OCI-LY3 (cell line): ENCODE measurements around the gene TCIRG1.
"Not testable (repeated sequence)": the region's sequence is repeated elsewhere in the genome, so short reads cannot be mapped to it uniquely, and the experiment has no call there.

Source experiments
- H2AFZ ChIP-seq: fragments of 200-600, 300-600 bp; shearing (Covaris generic); 2 replicates; pipeline ENCODE4 v1.6.0; 2014; ENCODE audit warnings: antibody characterized with exemption, low read depth, low read length
- H3K27ac ChIP-seq: fragments of 200-600, 300-600 bp; sonication (generic); 2 replicates; pipeline ENCODE4 v1.5.1; 2014; ENCODE audit warnings: mild to moderate bottlenecking, low read length, moderate library complexity, mixed read lengths
- H3K27me3 ChIP-seq: fragments of 200-600, 300-600 bp; sonication (generic); 2 replicates; pipeline ENCODE4 v1.6.1; 2014; ENCODE audit warnings: low read depth, low read length, mixed read lengths
- H3K36me3 ChIP-seq: fragments of 200-600, 300-600 bp; sonication (generic); replicated peaks from 2 replicates; pipeline ENCODE3; 2014; ENCODE audit warnings: low read depth, low read length, mixed read lengths
- H3K4me1 ChIP-seq: fragments of 300-600, 200-600 bp; sonication (generic); 2 replicates; pipeline ENCODE4 v1.6.1; 2014; ENCODE audit warnings: low read length, mixed read lengths
- H3K4me2 ChIP-seq: fragments of 200-600, 300-600 bp; sonication (generic); 2 replicates; pipeline ENCODE4 v1.6.1; 2014; ENCODE audit warnings: low read length, mixed read lengths
- H3K4me3 ChIP-seq: fragments of 300-600, 200-600 bp; sonication (generic); 2 replicates; pipeline ENCODE4 v1.5.1; 2014; ENCODE audit warnings: antibody characterized with exemption, mild to moderate bottlenecking, low read length, moderate library complexity
- H3K79me2 ChIP-seq: fragments of 300-600, 200-600 bp; shearing (Covaris generic); 2 replicates; pipeline ENCODE4 v1.6.1; 2014; ENCODE audit warnings: mild to moderate bottlenecking, low read length, mixed read lengths
- H3K9ac ChIP-seq: fragments of 300-600, 200-600 bp; shearing (Covaris generic); 2 replicates; pipeline ENCODE4 v1.6.0; 2014; ENCODE audit warnings: mild to moderate bottlenecking, low read length, moderate library complexity
- H3K9me3 ChIP-seq: fragments of 200-600, 300-600 bp; shearing (Covaris generic); 2 replicates; pipeline ENCODE4 v1.6.1; 2014; ENCODE audit warnings: low read length, mixed read lengths; ENCODE audit not compliant: insufficient read depth
- H4K20me1 ChIP-seq: fragments of 200-600, 300-600 bp; sonication (generic); 2 replicates; pipeline ENCODE4 v1.6.1; 2016; ENCODE audit warnings: low read length, mixed read lengths; ENCODE audit not compliant: insufficient read depth
- EZH2phosphoT487 ChIP-seq: fragments of 200-600 bp; shearing (Covaris generic); IDR thresholded peaks from 2 replicates; pipeline ENCODE4 v1.6.1; 2018; ENCODE audit warnings: antibody characterized with exemption, mixed run types, low read depth
- TF ChIP-seq, protein P1 (sequence below): fragments of 200-600, 300-600 bp; sonication (generic); IDR thresholded peaks from 2 replicates; pipeline ENCODE4 v1.5.1; 2014; ENCODE audit warnings: antibody characterized with exemption, low read length, low read depth

Gene TCIRG1

GRCh38 chr11:67995579-67995978 lies 43.2 kb upstream of the TCIRG1 start:
- H3K27me3 ChIP-seq, H2AFZ ChIP-seq, H3K9ac ChIP-seq, H3K4me2 ChIP-seq, H3K9me3 ChIP-seq, H3K27ac ChIP-seq, H3K4me3 ChIP-seq: not testable (repeated sequence)
- peaks cover 45% of the 10 kb centered on the region for H3K36me3 ChIP-seq
- H3K79me2 ChIP-seq: peaks cover 24% of the 10 kb centered on the region
- H3K4me1 ChIP-seq: peaks cover 23% of the 10 kb centered on the region
- H4K20me1 ChIP-seq: peaks cover 43% of the 10 kb centered on the region

DNA sequence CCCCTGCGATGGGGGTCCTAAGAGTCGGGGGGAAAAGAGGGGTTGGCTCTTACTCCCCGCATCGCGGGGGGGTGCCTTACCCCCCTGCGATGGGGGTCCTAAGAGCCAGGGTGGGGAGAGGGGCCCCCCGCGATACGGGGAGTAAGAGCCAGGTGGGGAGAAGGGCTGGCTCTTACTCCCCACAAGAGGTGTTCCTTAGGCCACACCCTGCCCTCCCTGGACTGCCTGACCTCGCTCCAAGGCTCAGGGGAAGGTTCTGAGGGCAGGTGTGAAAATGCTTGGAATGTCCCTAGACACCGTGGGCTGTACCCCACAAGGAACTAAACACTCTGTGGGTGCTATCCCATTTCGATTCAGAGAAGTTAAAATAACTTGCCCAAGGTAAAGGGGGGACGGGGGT lies 42.8 kb upstream of the TCIRG1 start:
- Histone ChIP-seq H4K20me1 (peaks cover 43% of the 10 kb centered on the region), H2AFZ (no peak overlapping the region), H3K9ac (no peak overlapping the region), H3K79me2 (peaks cover 26% of the 10 kb centered on the region), H3K27ac (no peak overlapping the region), H3K36me3 (peaks cover 47% of the 10 kb centered on the region), H3K4me1 (peaks cover 23% of the 10 kb centered on the region), H3K4me2 (no peak overlapping the region), H3K27me3 (no peaks in the 10 kb centered on the region), H3K4me3 (no peak overlapping the region), H3K9me3 (no peaks in the 10 kb centered on the region)
- TF ChIP-seq EZH2phosphoT487: no peak
- TF ChIP-seq, protein P1, sequence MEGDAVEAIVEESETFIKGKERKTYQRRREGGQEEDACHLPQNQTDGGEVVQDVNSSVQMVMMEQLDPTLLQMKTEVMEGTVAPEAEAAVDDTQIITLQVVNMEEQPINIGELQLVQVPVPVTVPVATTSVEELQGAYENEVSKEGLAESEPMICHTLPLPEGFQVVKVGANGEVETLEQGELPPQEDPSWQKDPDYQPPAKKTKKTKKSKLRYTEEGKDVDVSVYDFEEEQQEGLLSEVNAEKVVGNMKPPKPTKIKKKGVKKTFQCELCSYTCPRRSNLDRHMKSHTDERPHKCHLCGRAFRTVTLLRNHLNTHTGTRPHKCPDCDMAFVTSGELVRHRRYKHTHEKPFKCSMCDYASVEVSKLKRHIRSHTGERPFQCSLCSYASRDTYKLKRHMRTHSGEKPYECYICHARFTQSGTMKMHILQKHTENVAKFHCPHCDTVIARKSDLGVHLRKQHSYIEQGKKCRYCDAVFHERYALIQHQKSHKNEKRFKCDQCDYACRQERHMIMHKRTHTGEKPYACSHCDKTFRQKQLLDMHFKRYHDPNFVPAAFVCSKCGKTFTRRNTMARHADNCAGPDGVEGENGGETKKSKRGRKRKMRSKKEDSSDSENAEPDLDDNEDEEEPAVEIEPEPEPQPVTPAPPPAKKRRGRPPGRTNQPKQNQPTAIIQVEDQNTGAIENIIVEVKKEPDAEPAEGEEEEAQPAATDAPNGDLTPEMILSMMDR: no peak

- H2AFZ ChIP-seq: no peak overlapping the region
- H3K27me3 ChIP-seq: no peaks in the 10 kb centered on the region
These were observed 42.0 kb upstream of the TCIRG1 start for GRCh38 chr11:67996622-67997474.

DNA sequence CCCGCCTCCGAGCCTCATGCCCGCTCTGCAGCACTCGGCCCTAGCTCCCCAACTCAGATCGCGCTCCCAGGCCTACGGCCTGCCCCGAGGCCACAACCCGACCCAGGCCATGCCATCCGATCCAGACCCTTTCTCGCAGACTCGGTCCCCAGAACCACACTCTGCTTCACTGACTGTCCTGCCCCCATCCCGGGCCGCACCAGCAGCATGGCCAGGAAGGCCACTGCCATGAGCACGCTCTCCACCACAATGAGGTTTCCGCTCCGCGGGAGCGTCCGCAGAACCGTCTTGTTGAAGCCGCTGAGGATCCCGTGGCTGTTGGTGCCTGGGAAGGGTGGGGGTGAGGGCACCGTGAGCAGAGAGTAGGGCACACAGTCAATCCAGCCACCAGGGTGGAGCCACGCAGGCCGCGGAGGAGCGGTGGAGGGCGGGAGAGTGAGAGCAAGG lies 41.3 kb upstream of the TCIRG1 start:
- peaks cover 59% of the 10 kb centered on the region for H3K36me3 ChIP-seq
- no peak overlapping the region for H3K4me3 ChIP-seq
- H3K27ac ChIP-seq: no peak overlapping the region
- H2AFZ ChIP-seq: no peak overlapping the region
- H3K79me2 ChIP-seq: peaks cover 39% of the 10 kb centered on the region
- no peak overlapping the region for H3K9ac ChIP-seq
- no peaks in the 10 kb centered on the region for H3K9me3 ChIP-seq
- H3K27me3 ChIP-seq: no peaks in the 10 kb centered on the region
- peaks cover 43% of the 10 kb centered on the region for H4K20me1 ChIP-seq
- TF ChIP-seq EZH2phosphoT487: no peak
- TF ChIP-seq, protein P1: no peak
- H3K4me2 ChIP-seq: no peak overlapping the region
- peaks cover 33% of the 10 kb centered on the region for H3K4me1 ChIP-seq

More at GRCh38 chr11:67996622-67997474, 42.0 kb upstream of the TCIRG1 start:
- H3K4me3 ChIP-seq: no peak overlapping the region
- H3K27ac ChIP-seq: no peak overlapping the region
- H3K4me1 ChIP-seq: peaks cover 27% of the 10 kb centered on the region
- TF ChIP-seq, protein P1: no peak
- no peak for TF ChIP-seq EZH2phosphoT487
- no peak overlapping the region for H3K9ac ChIP-seq
- H3K4me2 ChIP-seq: no peak overlapping the region
- H3K36me3 ChIP-seq: peaks cover 53% of the 10 kb centered on the region
- H4K20me1 ChIP-seq: peaks cover 43% of the 10 kb centered on the region
- peaks cover 32% of the 10 kb centered on the region for H3K79me2 ChIP-seq
- no peaks in the 10 kb centered on the region for H3K9me3 ChIP-seq
